Hematopoietic multipotent progenitor cell treated with erythropoietin and hydrocortisone succinate and interleukin-3 and kit ligand, for 8 days (in vitro differentiated cells): ENCODE data around the gene TNPO3.
"Not testable (repeated sequence)": the region's sequence is repeated elsewhere in the genome, so short reads cannot be mapped to it uniquely, and the experiment has no call there.

Source experiments
- DNase-seq: peaks from one replicate; pipeline ENCODE4 v3.0.0-alpha.2; 2015

The TNPO3 gene

DNA sequence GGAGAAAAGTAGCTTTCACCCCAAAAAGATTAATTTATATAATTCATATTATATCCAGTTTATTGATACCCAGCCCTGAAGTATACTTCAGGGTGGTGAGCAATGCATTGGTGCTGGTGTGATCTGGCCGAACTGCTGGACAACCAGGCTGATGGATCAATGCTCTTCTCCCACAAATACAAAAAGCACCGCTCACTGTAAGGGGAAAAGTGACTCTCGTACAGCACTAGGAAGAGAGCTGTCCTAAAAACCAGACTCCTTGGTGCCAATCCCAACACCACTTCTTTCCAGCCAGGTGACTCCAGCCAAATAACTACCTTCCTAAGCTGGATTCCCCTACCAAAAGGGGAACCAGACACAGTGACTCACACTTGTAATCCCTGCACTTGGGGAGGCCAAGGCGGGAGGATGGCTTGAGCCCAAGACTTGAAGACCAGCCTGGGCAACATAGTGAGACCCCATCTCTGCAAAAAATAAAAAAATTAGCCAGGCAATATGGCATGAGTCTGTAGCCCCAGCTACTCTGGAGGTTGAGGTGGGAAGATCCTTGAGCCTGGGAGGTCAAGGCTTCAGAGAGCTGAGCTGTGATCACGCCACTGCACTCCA lies 13.1 kb upstream of the TNPO3 start:
- no peak for DNase-seq

DNA sequence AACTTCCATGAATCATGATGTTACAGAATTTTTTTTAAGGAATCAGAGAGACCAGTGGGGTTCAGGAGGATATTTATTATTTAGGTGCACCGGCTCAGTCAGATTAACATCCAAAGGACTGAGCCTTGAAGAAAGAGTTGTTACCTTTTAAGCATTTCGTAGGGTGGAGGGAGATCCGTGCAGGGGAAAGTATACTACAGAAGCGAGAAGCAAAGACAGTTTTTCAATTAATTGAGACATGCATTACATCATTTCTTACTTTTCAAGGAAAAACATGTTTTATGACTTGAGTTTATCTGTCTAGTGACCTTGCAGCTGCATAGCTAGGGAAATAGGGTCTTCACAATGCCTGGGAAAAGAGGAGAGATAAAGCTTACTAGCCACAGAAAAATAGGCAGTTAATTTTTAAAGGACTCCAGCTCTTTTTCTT lies 12.2 kb upstream of the TNPO3 start:
- DNase-seq = peak; percentile 34

DNA sequence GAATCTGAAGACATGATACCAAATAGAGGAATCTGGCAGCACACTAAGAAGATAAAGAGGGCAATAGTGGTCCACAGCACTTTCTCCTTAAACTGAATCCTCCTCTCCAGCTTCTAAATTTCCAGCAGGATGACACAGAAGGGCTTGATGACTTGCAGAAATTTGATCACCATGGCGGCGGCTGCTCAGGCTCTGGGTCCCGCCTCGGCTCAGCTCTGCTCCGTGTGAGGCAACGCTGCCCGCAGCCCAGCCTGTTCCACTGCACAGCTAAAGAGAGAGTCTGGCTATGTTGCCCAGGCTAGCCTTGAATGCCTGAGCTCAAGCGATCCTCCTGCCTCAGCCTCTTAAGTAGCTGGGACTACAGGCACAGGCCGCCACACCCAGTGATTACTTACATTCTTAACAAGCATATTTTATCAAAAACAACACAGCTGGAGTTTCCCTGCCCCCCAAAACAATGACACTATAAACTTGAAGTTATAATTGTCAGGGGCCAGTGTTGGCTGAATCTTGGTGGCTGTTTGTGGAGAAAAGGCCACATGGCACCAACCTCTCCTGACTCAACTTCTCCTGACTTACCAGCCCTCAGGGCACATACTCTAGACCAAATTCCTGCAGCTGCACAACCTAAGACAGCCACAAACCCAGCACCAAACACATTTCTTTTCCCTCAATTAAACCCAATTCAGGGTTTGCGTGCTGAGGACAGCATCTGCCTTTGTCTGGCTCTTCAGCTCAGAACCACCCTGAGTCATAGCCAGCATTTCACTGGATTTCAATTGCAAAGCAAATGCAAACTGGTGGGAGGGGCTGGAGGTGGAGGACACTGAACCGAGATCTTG lies 11.6 kb upstream of the TNPO3 start:
- peak; percentile 60 for DNase-seq

- DNase-seq = peak; percentile 29
Observed at GRCh38 chr7:129055861-129056464, 1.1 kb upstream of the TNPO3 start.

DNA sequence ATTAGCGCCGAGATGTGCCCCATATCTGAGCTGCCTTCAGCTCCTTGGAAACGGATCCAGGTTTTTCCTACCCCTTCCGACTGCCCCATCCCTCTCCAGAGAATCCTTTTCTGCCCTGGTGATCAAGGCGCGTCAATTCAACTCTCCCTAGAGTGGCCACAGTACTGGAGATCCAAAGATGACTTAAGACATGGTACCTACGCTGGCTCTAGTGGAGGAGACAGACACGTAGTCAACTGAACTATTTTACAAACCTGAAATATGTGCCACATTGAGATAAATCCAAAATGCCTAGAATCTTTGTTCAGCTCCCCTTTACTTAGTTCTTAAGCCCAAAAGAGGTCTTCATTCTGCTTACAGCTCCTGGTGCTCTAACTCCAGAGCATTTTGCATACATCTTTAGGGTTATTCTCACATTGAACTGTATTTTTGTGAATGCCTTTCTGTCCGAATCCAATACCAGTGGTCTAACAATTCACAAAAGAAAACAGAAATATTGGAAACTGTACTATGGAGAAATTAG lies 444 bp upstream of the TNPO3 start:
- DNase-seq = no peak

DNA sequence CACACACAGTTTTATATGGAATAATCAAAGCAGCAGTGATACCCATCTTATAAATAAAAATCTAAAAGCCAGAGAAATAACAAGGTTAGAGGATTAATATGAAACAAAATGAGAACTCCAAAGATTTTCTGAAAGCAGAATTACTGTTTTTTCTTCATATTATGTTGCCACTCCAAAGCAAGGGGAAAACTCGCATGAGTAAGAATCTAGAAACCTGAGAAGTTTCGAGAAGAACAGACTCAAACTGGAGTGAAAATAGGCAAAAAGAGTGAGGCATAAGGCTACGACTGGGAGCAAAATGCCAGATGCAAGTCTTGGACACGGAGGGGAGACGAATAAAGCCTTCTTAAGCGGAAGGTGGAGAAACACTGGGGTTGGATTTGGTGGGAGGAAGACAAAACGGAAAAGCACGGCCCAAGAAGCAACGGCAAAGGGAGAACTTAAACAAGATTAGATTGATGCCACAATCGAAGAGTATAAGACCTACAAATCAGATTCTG lies 923 bp downstream of the TNPO3 start:
- no peak for DNase-seq

- DNase-seq = no peak
Observed at GRCh38 chr7:129052441-129052840, 2.5 kb downstream of the TNPO3 start.

GRCh38 chr7:129051459-129051858 lies 3.5 kb downstream of the TNPO3 start:
- DNase-seq = not testable (repeated sequence)

DNA sequence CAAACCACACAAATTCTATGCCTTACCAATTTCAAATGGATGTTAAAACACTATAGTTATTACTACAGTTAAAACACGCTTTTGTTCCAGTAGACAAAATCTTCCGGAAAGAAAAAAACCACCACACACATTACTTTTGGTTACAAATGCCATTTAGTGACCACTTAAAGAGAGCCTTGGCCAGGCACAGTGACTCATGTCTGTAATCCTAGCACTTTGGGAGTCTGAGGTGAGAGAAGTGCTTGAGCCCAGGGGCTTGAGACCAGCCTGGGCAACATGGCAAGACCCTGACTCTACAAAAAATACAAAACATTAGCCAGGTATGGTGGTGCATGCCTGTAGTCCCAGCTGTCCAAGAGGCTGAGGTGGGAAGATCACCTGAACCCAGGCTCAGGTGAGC lies 7.2 kb downstream of the TNPO3 start:
- no peak for DNase-seq

DNA sequence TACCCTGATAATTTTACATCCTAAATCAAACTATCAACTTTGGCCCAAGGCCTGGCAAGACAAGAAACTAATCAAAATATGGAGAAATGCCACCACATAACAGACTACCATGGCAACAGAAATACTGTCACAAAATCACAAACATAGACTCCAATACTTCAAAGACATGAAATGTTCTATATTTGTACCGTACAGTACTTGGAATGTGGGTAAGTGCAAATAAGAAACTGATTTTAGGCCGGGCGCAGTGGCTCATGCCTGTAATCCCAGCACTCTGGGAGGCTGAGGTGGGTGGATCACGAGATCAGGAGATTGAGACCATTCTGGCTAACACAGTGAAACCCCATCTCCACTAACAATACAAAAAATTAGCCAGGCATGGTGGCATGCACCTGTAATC lies 9.2 kb downstream of the TNPO3 start:
- DNase-seq = no peak

GRCh38 chr7:129043012-129043411 lies 11.9 kb downstream of the TNPO3 start:
- DNase-seq = no peak

- DNase-seq = no peak
Observed at GRCh38 chr7:129041142-129042085, 13.5 kb downstream of the TNPO3 start.

DNA sequence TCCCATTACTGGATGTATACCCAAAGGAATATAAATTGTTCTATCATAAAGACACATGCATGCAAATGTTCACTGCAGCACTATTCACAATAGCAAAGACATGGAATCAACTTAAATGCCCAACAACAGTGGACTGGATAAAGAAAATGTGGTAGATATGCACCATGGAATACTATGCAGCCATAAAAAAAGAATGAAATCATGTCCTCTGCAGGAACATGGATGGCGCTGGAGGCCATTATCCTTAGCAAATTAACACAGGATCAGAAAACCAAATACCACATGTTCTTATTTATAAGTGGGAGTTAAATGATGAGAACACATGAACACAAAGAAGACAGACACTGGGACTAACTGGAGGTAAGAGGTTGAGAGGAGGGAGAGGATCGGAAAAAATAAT lies 16.4 kb downstream of the TNPO3 start:
- not testable (repeated sequence) for DNase-seq

- DNase-seq = no peak
Observed at GRCh38 chr7:129037585-129037984, 17.3 kb downstream of the TNPO3 start.

DNA sequence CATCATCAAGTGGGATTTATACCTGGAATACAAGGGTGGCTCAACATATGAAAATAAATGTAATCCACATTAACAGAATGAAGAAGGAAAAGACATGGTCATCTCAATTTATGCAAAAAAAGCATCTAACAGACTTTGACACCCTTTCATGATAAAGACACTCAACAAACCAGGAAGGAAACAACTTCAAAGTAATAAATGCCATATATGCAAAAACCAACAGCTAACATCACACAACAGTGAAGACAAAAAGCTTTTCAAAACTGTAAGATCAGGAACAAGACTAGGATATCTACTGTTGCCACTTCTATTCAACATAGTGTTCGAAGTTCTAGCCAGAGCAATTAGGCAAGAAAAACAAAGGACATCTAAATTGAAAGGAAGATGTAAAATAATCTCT lies 22.9 kb downstream of the TNPO3 start:
- no peak for DNase-seq

GRCh38 chr7:129030440-129030839 lies 24.5 kb downstream of the TNPO3 start:
- DNase-seq = no peak

- DNase-seq = no peak
Observed at GRCh38 chr7:129024125-129024524, 30.8 kb downstream of the TNPO3 start.

- DNase-seq = no peak
Observed at GRCh38 chr7:129021656-129022055, 33.3 kb downstream of the TNPO3 start.

GRCh38 chr7:129017933-129018538 lies 36.9 kb downstream of the TNPO3 start:
- no peak for DNase-seq

GRCh38 chr7:129017264-129017663 lies 37.6 kb downstream of the TNPO3 start:
- no peak for DNase-seq

GRCh38 chr7:129014501-129015101 lies 40.3 kb downstream of the TNPO3 start:
- DNase-seq = no peak
